HEK293 (cell line): ENCODE data around the gene ZNF609.

Source experiments
- CTCF ChIA-PET: fragments of 350-600 bp; formaldehyde crosslinking; extraction: SDS; loops from one replicate; lab custom pipeline; 2021; ENCODE audit warnings: antibody characterized with exemption; lab: Yijun Ruan, JAX
- POLR2A ChIA-PET: fragments of 300-600 bp; formaldehyde crosslinking; extraction: SDS; loops from one replicate; lab custom pipeline; 2020; ENCODE audit warnings: antibody characterized with exemption, inconsistent platforms; lab: Yijun Ruan, JAX
- H3K27ac ChIP-seq: fragments of 200-500 bp; sonication (Bioruptor generic); 2 replicates; pipeline ENCODE4 v1.5.1; 2014; ENCODE audit warnings: low read depth, low read length, control low read depth, inconsistent platforms; ENCODE audit errors: extremely low read depth
- H3K36me3 ChIP-seq, 2 experiments: fragments of 200-500 bp in 1 of 2; sonication (Bioruptor generic) in 1 of 2; 1 replicate in 1 of 2; 2 replicates in 1 of 2; pipeline ENCODE4 v1.5.1; 2014 to 2017; ENCODE audit warnings: inconsistent platforms in 2 of 2, low read length in 2 of 2; ENCODE audit not compliant: control insufficient read depth in 2 of 2, insufficient read depth in 1 of 2
- H3K4me1 ChIP-seq: fragments of 200-500 bp; sonication (Bioruptor generic); 2 replicates; pipeline ENCODE4 v1.5.1; 2014; ENCODE audit warnings: mild to moderate bottlenecking, low read length, inconsistent platforms; ENCODE audit not compliant: control insufficient read depth, insufficient read depth
- H3K4me3 ChIP-seq: 2 replicates; pipeline ENCODE4 v1.5.1; 2011; ENCODE audit warnings: low read depth, mild to moderate bottlenecking, control low read depth, low read length, moderate library complexity
- H3K9me3 ChIP-seq: fragments of 200-500 bp; sonication (Bioruptor generic); 2 replicates; pipeline ENCODE4 v1.5.1; 2014; ENCODE audit warnings: low read depth, low read length, inconsistent platforms; ENCODE audit not compliant: control insufficient read depth, insufficient read depth
- GLIS1 ChIP-seq: fragments of 450-650 bp; formaldehyde crosslinking; IDR thresholded peaks from 2 replicates; pipeline ENCODE4 v1.5.1; 2016; ENCODE audit warnings: missing biosample characterization, missing genetic modification characterization
- KLF10 ChIP-seq: fragments of 450-650 bp; IDR thresholded peaks from 2 replicates; pipeline ENCODE4 v1.5.1; 2018; ENCODE audit warnings: missing biosample characterization, mild to moderate bottlenecking, missing genetic modification characterization
- PRDM1 ChIP-seq: fragments of 450-650 bp; formaldehyde crosslinking; IDR thresholded peaks from 2 replicates; pipeline ENCODE4; 2016; ENCODE audit warnings: missing biosample characterization, missing genetic modification characterization
- SCRT1 ChIP-seq: fragments of 450-650 bp; formaldehyde crosslinking; IDR thresholded peaks from 2 replicates; pipeline ENCODE4 v1.5.1; 2016; ENCODE audit warnings: missing biosample characterization, missing genetic modification characterization, borderline replicate concordance
- ZFHX2 ChIP-seq: fragments of 450-650 bp; formaldehyde crosslinking; conservative IDR thresholded peaks from 2 replicates; pipeline ENCODE4 v1.5.1; 2016; ENCODE audit warnings: missing biosample characterization, missing genetic modification characterization
- ZNF280C ChIP-seq: fragments of 450-650 bp; formaldehyde crosslinking; IDR thresholded peaks from 2 replicates; pipeline ENCODE4 v1.5.1; 2016; ENCODE audit warnings: missing biosample characterization, missing genetic modification characterization
- ZNF292 ChIP-seq: fragments of 450-650 bp; formaldehyde crosslinking; IDR thresholded peaks from 2 replicates; pipeline ENCODE4 v1.5.1; 2016; ENCODE audit warnings: low read depth, missing biosample characterization, missing genetic modification characterization, borderline replicate concordance
- ZNF362 ChIP-seq: fragments of 450-650 bp; formaldehyde crosslinking; IDR thresholded peaks from 2 replicates; pipeline ENCODE4 v1.5.1; 2016; ENCODE audit warnings: missing biosample characterization, missing genetic modification characterization
- ZNF449 ChIP-seq: fragments of 450-650 bp; formaldehyde crosslinking; IDR thresholded peaks from 2 replicates; pipeline ENCODE4 v1.5.1; 2017; ENCODE audit warnings: missing biosample characterization, mild to moderate bottlenecking, missing genetic modification characterization, moderate library complexity
- ZNF555 ChIP-seq: fragments of 450-650 bp; formaldehyde crosslinking; conservative IDR thresholded peaks from 2 replicates; pipeline ENCODE4 v1.5.1; 2017; ENCODE audit warnings: missing biosample characterization, mild to moderate bottlenecking, missing genetic modification characterization, inconsistent platforms
- ZNF626 ChIP-seq: fragments of 450-650 bp; sonication (Bioruptor Pico); formaldehyde crosslinking; IDR thresholded peaks from 2 replicates; pipeline ENCODE4 v1.5.1; 2018; ENCODE audit warnings: missing biosample characterization, missing genetic modification characterization, inconsistent platforms
- ZNF843 ChIP-seq: fragments of 450-650 bp; formaldehyde crosslinking; IDR thresholded peaks from 2 replicates; pipeline ENCODE4 v1.5.1; 2016; ENCODE audit warnings: missing biosample characterization, missing genetic modification characterization

ZNF609 gene

GRCh38 chr15:64524778-64525177, 64.4 kb downstream of the ZNF609 start:
- H3K4me1 ChIP-seq, result peaks cover 22% of the 10 kb centered on the region
- POLR2A ChIA-PET, result no interaction called here
- no peaks in the 10 kb centered on the region for H3K9me3 ChIP-seq
- no peaks in the 10 kb centered on the region for H3K36me3 ChIP-seq
- no peak overlapping the region for H3K27ac ChIP-seq
- TF ChIP-seq ZNF626 (tag by site-specific recombination), result no peak
- TF ChIP-seq ZNF843 (tag by site-specific recombination), result no peak
- TF ChIP-seq, all 188 proteins: peak for 0
- CTCF ChIA-PET, result no interaction called here
- H3K4me3 ChIP-seq, result no peak overlapping the region

- Histone ChIP-seq H3K4me1 (peaks cover 22% of the 10 kb centered on the region), H3K9me3 (no peaks in the 10 kb centered on the region), H3K27ac (no peak overlapping the region), H3K36me3 (no peaks in the 10 kb centered on the region)
- ChIA-PET CTCF (no interaction called here), POLR2A (no interaction called here)
- TF ChIP-seq ZNF280C (tag by site-specific recombination), result no peak
- TF ChIP-seq ZNF362, result 0 out of 2 replicates have a peak, but pooled peaks have one; percentile 10
- TF ChIP-seq ZNF449 (tag by site-specific recombination), result 0 out of 2 replicates have a peak, but pooled peaks have one; percentile 39
- no peak for TF ChIP-seq ZNF555
- no peak for TF ChIP-seq ZFHX2 (tag by site-specific recombination)
- 0 out of 2 replicates have a peak, but pooled peaks have one; percentile 18 for TF ChIP-seq GLIS1 (tag by site-specific recombination)
- TF ChIP-seq SCRT1 (tag by site-specific recombination), result peak; percentile 16; the same call in 1 of the 2 replicates
- no peak for TF ChIP-seq KLF10 (tag by site-specific recombination)
- TF ChIP-seq, all 188 proteins: peak for 4
- no peak overlapping the region for H3K4me3 ChIP-seq
These were observed 65.6 kb downstream of the ZNF609 start for GRCh38 chr15:64525828-64526530.

GRCh38 chr15:64527263-64527984, 67.0 kb downstream of the ZNF609 start:
- CTCF ChIA-PET, result no interaction called here
- POLR2A ChIA-PET, result interaction anchor here (0.7 kb wide), 1 partner anchor 67 kb away, joined by 3 read pairs; no protein-coding TSS in a partner anchor
- H3K9me3 ChIP-seq, result no peaks in the 10 kb centered on the region
- no peaks in the 10 kb centered on the region for H3K36me3 ChIP-seq
- no peak overlapping the region for H3K4me3 ChIP-seq
- TF ChIP-seq ZNF292 (tag by site-specific recombination), result no peak
- TF ChIP-seq PRDM1 (tag by site-specific recombination), result peak; percentile 84
- peaks cover 15% of the 10 kb centered on the region for H3K4me1 ChIP-seq
- H3K27ac ChIP-seq, result no peak overlapping the region
